Activated effector memory CD4-positive, alpha-beta T cell treated with anti-CD3 and anti-CD28 coated beads, Interleukin-2, amount 50 U/mL, for 16 hours (primary cell): ENCODE measurements around the gene CCDC12.

Experiments used
- DNase-seq: peaks from one replicate; pipeline ENCODE4 v3.0.0-alpha.2; 2020

Gene CCDC12

GRCh38 chr3:46935168-46935858 is 41.2 kb downstream of the CCDC12 start:
- DNase-seq, result no peak

GRCh38 chr3:46934498-46935167 is 41.9 kb downstream of the CCDC12 start:
- no peak for DNase-seq

GRCh38 chr3:46934072-46934471 is 42.5 kb downstream of the CCDC12 start:
- DNase-seq, result peak; percentile 59

- no peak for DNase-seq
These were observed 43.3 kb downstream of the CCDC12 start for GRCh38 chr3:46933261-46933660.

GRCh38 chr3:46932455-46933225 is 43.9 kb downstream of the CCDC12 start:
- peak; percentile 60 for DNase-seq

GRCh38 chr3:46931631-46932331 is 44.8 kb downstream of the CCDC12 start:
- peak; percentile 62 for DNase-seq

- DNase-seq, result no peak
These were observed 45.6 kb downstream of the CCDC12 start for GRCh38 chr3:46930945-46931403.

GRCh38 chr3:46930166-46930944 is 46.2 kb downstream of the CCDC12 start:
- peak; percentile 55 for DNase-seq

- peak; percentile 48 for DNase-seq
These were observed 47.2 kb downstream of the CCDC12 start for GRCh38 chr3:46929324-46929723.

GRCh38 chr3:46928282-46928681 is 48.3 kb downstream of the CCDC12 start:
- no peak for DNase-seq

- no peak for DNase-seq
These were observed 48.8 kb downstream of the CCDC12 start for GRCh38 chr3:46927718-46928073.

GRCh38 chr3:46926871-46927717 is 49.5 kb downstream of the CCDC12 start:
- DNase-seq, result peak; percentile 64

GRCh38 chr3:46926447-46926846 is 50.1 kb downstream of the CCDC12 start:
- DNase-seq, result no peak

GRCh38 chr3:46926039-46926438 is 50.5 kb downstream of the CCDC12 start:
- DNase-seq, result no peak

- no peak for DNase-seq
These were observed 51.0 kb downstream of the CCDC12 start for GRCh38 chr3:46925585-46925934.

- no peak for DNase-seq
These were observed 51.5 kb downstream of the CCDC12 start for GRCh38 chr3:46924921-46925584.

GRCh38 chr3:46923559-46924350 is 52.8 kb downstream of the CCDC12 start:
- DNase-seq, result no peak

- no peak for DNase-seq
These were observed 53.5 kb downstream of the CCDC12 start for GRCh38 chr3:46922871-46923558.

- no peak for DNase-seq
These were observed 54.1 kb downstream of the CCDC12 start for GRCh38 chr3:46922426-46922825.
